Astrocyte (in vitro differentiated cells and primary cell): ENCODE results near the gene SHBG.

Source experiments
- EZH2 ChIP-seq: IDR thresholded peaks from 2 replicates; pipeline ENCODE4 v1.6.1; 2012; ENCODE audit warnings: mild to moderate bottlenecking, low read length, inconsistent platforms; ENCODE audit not compliant: insufficient read depth
- TF ChIP-seq, protein P1 (sequence below): IDR thresholded peaks from 2 replicates; pipeline ENCODE4 v1.5.1; 2011; ENCODE audit warnings: low read depth, mild to moderate bottlenecking, inconsistent platforms, low read length, moderate library complexity; ENCODE audit not compliant: insufficient read depth

DNA sequence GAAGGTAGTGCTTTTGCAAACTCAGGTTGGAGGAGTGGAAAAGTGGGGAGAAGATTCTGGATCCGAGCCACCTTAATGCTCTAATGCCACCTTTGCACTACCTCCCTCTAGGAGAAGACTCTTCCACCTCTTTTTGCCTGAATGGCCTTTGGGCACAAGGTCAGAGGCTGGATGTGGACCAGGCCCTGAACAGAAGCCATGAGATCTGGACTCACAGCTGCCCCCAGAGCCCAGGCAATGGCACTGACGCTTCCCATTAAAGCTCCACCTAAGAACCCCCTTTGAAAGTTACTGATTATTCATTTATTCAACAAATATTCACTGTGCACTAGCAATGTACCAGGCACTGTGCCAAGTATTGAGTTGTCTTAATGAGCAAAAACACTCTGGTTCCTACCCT, 3.2 kb downstream of the SHBG start:
- TF ChIP-seq, protein P1, sequence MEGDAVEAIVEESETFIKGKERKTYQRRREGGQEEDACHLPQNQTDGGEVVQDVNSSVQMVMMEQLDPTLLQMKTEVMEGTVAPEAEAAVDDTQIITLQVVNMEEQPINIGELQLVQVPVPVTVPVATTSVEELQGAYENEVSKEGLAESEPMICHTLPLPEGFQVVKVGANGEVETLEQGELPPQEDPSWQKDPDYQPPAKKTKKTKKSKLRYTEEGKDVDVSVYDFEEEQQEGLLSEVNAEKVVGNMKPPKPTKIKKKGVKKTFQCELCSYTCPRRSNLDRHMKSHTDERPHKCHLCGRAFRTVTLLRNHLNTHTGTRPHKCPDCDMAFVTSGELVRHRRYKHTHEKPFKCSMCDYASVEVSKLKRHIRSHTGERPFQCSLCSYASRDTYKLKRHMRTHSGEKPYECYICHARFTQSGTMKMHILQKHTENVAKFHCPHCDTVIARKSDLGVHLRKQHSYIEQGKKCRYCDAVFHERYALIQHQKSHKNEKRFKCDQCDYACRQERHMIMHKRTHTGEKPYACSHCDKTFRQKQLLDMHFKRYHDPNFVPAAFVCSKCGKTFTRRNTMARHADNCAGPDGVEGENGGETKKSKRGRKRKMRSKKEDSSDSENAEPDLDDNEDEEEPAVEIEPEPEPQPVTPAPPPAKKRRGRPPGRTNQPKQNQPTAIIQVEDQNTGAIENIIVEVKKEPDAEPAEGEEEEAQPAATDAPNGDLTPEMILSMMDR: no peak
- TF ChIP-seq EZH2: no peak
